Midbrain (tissue), 1 donor: ENCODE results near the gene ZNF772.

Experiments
- DNase-seq: peaks from one replicate; lab custom pipeline; 2025; lab: John Stamatoyannopoulos, UW

Gene ZNF772

DNA sequence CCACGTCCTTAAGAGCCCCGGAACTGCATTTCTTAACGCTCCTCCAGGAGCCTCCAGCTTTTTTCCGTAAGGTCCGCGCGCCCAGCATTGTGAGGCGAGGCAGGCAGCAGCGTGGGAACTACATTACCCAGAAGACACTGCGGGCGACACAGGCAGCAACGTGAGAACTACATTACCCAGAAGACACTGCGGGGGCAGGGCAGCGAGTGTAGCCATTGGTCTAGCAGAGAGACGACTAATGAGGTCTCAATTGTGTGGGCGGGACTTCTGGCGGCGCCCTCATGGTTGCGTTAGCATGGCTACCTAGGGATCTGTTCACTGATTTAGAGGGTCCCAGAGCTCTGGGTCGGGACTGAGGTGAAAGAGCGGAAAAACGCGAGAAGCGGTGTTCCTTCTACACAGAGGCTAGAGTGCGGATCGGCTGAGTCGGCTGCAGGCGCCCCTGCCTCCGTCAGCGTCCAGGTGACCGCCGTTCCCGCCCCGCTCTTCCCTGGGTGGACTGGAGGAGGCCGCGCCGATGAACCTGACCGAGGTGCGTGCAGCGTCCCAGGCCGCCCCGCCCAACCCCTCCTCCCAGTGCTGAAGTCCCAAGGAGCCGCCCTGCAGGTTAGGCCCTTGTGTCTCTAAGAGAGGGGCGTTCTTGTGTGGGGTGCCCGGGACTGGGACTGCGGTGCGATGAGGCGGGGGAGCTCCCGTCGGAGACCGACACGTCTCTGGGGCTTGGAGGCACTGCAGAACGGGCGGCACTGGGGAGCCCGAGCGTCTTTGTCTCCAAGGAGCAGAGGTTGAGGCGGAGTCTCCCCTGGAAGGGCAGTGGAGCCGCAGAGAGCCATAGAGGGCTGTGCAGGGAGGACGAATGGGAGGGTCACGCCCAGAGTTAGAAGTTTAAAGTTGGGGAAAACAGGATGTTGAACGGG is 42.0 kb downstream of the ZNF772 start, which contains the start of gene ZNF749:
Gene ZNF749 (plus strand): TSS at position 264 of the 917 bp plus-strand sequence. CDS start 254 bp downstream, at position 518.
- peak; percentile 98 for DNase-seq

DNA sequence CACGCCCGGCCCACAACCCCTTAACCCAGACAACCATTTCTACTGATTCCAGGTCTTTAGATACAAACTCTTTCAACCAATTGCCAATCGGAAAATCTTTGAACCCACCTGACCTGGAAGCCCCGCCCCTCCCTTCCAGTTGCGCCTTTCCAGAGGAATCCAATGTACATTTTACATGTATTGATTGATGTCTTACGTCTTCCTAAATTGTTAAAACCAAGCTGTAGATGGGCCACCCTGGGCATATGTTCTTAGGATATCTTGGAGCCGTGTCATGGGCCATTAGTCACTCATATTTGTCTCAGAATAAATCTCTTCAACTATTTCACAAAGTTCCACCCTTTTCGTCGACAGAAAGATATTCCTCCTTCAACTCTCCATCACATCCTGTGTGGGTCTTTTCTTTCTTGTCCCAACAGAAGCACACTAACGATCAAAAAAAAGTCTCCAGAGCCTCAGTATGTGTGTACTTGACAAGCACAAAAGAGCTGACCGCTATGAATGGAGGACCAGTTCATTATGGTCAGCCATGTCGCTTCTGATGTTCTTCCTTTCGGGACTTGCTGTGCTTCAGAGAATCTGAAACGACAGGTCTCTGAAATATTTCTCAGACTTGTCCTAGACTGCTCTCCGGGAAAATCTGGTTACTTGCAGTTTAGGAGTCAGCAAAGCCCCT is 42.8 kb downstream of the ZNF772 start:
- no peak for DNase-seq

DNA sequence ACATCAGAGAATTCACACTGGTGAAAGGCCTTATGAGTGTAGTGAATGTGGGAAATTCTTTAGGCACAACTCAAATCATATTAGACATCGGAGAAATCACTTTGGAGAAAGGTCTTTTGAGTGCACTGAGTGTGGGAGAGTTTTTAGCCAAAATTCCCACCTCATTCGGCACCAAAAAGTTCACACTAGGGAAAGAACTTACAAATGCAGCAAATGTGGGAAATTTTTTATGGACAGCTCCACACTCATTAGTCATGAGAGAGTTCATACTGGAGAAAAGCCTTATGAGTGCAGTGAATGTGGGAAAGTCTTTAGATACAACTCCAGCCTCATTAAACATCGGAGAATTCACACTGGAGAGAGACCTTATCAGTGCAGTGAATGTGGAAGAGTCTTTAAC is 56.3 kb downstream of the ZNF772 start:
- DNase-seq = no peak

DNA sequence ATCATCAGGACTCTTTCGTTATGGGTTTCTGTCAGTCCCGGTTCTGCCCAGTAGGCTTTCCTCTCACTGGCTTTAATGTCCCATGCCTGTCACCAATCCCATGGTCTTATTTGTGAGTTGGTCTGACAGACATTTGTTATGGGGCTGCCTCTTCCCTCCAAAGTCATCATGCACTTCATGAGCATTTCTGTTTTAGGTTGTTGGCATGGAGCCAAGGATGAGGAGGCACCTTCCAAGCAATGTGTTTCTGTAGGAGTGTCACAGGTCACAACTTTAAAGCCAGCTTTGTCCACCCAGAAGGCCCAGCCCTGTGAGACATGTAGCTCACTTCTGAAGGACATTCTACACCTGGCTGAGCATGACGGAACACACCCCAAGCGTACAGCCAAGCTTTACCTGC is 57.9 kb downstream of the ZNF772 start:
- no peak for DNase-seq
